HG03354 (cell line): Measurements from ENCODE around the gene TBC1D22A.
"Not testable (repeated sequence)": the region's sequence is repeated elsewhere in the genome, so short reads cannot be mapped to it uniquely, and the experiment has no call there.

ENCODE experiments used
- ATAC-seq: cut with Tn5 transposase; IDR thresholded peaks from one replicate; pipeline ENCODE4 v1.9.1; 2021; ENCODE audit warnings: mild to moderate bottlenecking; ENCODE audit not compliant: unreplicated experiment, poor library complexity, severe bottlenecking

The TBC1D22A gene

GRCh38 chr22:47043835-47044721, 281.6 kb downstream of the TBC1D22A start:
- ATAC-seq: no peak

DNA sequence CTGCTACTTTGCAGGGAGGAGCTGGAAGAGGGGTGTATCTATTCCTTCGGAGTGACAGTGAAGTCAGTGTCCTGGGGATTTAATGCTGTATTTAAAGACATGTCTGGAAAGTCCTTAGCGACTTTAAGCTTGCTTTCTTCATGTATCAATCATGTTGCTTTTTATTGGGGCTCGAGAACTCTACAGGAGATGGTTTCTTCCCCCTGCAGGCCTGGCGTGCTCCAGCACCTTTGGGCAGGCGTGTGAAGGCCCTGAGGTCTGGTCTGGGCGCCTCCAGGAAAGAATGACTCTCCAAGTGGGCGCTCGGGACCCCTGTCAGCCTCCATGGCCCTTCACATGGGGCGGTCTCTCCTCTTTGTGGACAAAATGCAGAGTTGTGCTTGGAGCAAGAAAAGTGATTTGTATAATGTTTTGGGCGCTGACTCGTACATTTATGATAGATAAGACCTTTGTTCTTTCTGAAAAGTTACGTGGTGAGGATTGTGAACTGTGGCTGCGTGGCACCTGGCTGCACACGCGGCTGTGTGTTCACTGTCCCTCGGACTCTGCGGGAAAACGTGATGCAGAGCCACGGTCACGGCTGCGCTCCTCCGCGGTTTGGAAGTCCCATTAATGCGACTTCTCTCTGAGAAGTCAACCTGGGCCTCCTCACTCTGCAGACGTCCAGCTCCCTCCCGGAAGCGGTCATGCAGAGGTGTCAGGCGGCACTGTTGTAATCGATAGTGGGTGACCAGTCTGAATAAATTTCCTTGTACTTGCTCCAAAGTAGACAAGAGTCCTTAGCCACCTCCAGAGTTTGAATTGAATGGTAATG, 282.5 kb downstream of the TBC1D22A start:
- no peak for ATAC-seq

DNA sequence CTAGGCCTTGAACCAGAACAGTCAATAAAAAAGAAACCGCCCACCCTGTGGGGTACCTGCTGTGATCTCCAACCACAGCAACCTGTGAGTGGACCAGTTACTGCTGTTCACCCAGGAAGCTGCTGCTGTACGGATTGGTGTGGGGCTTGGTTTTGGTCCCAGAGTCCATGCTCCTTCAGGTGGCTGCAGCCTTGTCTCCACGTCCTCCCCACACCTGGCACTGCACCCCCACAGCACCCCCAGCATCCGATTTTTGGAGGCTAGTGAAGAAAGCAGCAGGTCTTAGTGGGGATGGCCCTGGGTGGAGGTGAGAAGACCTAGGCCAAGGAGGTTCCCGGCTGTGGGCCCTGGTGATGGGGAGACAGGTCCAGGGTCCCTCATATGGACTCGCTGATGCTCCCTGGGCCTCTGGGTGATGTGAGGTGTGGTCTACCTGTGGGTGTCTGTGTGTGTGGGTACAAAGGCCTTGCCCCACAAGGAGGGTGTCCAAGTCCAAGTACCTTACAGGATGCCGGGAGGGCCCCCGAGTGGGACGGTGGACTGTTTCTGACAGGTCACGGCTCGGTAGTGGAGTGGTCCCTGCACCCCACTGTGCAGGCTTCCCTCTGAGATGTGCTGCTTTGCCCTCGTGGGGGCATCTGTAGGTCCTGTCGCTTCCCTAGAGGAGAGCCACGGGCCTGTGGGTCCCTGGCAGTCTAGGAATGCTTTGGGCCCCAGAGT, 283.4 kb downstream of the TBC1D22A start:
- no peak for ATAC-seq

DNA sequence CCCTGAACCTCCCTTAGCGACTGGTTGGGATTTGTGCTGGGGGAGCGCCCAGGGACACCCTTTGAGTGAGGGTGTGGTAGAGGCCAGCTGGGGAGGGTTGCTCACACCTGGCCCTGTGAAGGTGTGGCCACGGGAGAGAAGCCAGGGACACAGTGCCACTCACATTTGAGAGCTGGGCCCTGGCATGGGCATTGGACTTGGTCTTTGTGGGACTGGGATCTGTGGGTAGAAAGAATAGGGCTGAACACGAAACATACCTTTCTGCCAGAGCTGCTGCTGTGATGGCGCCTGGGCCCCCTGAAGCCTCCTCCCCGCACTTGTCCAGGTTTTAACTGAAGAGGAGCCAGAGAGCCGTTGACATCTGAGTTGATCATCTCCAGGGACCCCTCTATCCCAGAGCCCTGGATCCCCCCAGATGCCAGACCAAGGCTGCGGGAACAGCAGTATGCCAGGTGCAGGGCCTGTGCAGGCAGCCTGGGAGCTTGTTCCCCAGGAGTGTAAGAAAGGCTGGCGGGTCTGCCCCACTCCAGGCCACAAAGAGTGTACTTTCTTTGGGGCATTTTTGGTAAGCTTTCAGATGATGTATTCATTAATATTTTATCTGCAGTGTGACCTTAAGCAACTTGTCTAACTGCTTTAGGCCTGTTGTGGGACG, 284.1 kb downstream of the TBC1D22A start:
- ATAC-seq: no peak

GRCh38 chr22:47047321-47048122, 285.1 kb downstream of the TBC1D22A start:
- no peak for ATAC-seq

DNA sequence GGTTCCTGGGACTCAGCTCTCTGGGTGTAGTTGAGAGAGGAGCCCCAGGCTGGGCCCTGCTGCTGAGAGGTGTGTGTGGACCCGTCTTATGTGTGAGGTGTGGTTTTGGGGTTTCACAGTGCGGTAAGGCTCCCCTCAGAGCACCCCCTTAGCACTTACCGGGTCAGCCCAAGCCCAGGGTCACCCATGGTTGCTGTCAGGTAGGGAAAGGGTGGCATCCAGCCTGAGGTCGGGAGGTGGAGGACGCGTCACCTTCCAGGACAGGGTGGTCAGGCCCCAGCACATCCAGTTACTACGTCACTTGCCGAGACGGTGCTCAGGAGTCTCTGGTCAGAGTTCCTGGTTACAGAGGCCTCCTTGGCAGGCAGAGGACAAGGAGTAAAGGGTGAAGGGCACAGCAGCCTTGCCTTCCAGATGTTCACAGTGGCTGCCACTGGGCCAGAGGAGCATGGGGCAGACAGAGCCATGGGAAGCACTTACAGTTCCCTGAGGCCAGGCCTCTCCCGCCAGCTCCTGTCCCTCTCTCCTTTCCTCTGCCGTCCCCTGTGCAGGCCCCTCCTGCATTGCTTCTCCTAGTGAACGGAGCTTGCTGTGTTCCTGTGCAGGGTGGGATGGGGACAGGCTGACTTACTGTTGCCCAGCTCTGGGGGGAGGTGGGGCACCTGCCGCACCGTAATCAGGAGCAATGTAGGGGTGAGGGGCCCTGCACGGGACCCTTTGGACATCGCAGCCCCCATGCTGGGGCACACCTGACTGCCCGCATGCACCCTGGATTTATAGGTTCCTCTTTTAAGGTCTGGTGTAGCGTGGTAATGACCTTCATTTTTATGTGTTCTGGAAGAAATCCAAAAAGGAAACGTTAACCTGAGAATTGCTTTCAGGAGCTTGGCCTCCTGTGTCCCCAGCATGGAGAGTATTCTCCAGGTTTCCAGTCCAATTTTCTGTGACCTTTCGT, 285.9 kb downstream of the TBC1D22A start:
- no peak for ATAC-seq

DNA sequence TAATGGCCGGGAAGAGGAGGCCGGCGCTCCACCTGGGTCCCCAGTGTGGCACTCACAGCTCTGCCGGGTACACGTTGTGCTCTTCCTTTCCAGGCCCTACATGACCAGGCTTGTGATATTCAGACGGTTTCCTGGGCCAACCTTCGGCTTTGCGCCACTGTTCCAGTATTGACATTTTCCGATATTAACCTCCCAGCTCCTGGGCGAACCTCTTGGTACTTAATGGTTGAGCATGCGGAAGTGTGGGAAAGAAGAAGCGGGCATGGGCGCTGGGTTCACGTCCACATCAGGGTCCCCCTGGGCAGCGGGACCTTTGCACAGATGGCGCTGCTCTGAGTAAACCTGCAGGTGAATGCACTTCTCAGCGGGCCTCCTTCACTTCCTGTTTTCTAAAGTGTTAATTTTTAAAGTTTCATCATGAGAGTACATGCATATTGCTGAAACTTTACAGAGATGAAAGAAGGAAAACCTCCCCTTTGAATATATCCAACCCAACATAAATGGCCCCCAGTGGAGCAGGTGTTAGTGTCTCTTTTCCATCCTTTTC, 286.7 kb downstream of the TBC1D22A start:
- no peak for ATAC-seq

GRCh38 chr22:47049736-47050400, 287.4 kb downstream of the TBC1D22A start:
- ATAC-seq: not testable (repeated sequence)

DNA sequence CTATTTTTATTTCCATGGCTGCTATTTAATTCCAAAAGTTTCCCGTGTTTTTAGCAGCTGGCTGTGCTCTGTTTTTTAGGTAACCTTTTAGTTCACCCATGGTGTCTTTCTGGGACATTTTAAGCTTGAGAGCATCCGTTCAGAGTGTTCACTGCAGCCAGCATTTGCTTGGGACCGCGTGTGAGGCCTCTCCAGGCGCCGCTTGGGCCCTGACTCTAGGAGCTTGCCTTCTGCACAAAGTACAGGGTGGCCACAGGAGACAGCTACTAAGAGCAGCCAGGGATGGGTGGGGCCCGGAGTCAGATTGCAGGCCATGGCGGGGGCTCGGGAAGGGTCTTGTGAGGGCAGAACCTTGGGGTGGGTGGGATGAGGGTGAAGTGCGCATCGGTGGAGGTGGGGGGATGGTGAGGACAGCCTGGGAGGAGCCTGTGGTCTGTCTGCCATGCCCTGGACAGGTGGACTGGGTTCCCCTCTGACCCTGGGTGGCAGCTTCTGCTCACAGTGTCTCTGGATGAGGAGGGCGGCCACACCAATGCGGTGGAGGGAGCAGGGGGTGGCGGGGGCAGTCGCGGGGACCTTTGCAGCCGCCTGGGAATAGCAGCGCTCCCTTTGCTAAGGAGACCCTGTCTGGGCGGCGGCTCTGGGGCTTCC, 288.1 kb downstream of the TBC1D22A start:
- ATAC-seq: no peak

GRCh38 chr22:47051441-47052071, 289.1 kb downstream of the TBC1D22A start:
- no peak for ATAC-seq

DNA sequence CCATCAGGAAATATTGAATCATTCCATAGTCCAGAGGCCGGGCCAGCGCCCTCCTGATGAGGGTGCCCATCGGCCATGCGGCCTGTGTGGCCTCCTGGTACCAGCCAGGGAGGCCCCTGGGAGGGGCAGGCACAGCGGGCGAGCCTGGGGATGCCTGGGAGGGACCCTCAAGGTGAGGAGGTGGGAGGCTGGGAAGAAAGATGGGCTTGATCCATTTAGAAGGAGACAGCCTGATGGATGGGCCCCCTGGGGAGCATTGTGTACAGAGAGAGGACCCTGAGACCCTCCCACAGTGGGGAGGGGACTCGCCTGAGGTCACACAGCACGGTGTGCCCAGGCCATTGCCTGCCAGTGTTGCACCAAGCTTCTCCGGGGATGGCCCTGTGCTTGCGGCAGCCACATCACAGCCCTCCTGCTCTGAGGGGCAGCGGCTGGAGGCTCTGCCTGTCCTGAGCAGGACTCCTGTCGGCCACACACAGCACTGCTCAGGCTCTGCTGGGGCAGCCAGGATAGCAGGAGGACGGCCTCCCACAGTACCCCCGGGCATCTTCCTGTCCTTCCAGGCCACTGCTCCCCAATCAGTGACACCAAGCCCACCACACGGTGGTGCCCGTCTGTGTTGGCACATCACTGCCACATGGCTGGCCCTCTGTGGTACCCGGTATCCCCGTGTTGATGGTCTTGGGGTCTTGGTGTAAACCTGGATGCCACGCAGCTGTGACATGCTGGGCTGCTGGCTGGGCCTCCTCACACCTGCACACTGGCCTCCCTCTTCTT, 290.0 kb downstream of the TBC1D22A start:
- no peak for ATAC-seq

DNA sequence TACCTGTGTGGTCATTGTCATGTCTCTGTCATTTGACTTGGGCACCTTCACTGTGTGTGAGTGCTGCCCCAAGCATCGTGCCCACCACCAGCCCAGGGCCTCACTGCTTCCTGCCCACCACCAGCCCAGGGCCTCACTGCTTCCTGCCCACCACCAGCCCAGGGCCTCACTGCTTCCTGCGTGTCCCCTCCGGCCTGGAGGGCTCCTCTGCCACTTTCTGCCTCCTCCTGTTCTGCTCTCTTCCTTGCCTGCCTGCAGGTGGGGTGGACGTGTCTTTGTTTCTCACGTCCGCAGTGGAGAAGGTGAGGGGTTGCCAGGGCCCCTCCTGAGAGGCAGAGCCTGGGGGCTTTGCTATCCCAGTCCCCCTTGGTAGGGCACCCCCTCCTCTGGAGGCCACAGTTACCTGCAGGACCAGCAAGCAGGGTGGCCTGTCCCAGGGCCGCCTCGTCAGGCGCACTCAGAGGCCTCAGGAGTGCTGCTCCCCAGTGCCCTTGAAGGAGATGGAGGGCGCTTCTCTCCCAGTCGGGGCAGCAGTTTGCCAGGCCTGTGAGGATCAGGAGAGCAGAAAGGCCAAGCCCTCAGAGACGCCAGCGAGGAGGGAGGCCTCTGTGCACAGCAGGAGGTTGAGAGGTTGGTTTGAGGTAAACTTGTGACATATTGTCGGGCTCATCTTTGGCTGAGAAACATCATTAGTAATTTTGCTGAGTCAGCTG, 290.7 kb downstream of the TBC1D22A start:
- ATAC-seq: no peak

GRCh38 chr22:47053726-47054141, 291.3 kb downstream of the TBC1D22A start:
- ATAC-seq: no peak

GRCh38 chr22:47054231-47055072, 292.0 kb downstream of the TBC1D22A start:
- ATAC-seq: no peak
